ENCODE results near the gene PCDHB9. TPM values are rescaled to one million over a fixed set of nuclear protein-coding genes. Genes with fewer than 3 reads are reported as not detected.
A peak's percentile ranks its signal among the peaks of the same experiment; 100 is the strongest.
"Not testable (repeated sequence)": the region's sequence is repeated elsewhere in the genome, so short reads cannot be mapped to it uniquely, and the experiment has no call there.

The PCDHB9 gene
- total RNA-seq, 1 experiment from 2014 or later, result not detected

- peak; percentile 48 for DNase-seq
- no peaks in the 10 kb centered on the region for H3K27me3 ChIP-seq (ENCODE audit: control insufficient read depth, insufficient read depth, low read length)
- no peaks in the 10 kb centered on the region for H3K36me3 ChIP-seq (replicated peaks; ENCODE audit: control insufficient read depth, insufficient read depth, low read length)
- H3K4me3 ChIP-seq (ENCODE audit: insufficient read depth, low read depth, low read length), result no peak within 1 kb of the TSS
Measured at GRCh38 chr5:141208478-141208877, 21.5 kb downstream of the PCDHB9 start, which contains the start of gene PCDHB12. PCDHB12 (plus strand) TSS chr5:141208719; CDS start chr5:141208908, 189 bp downstream.

- not testable (repeated sequence) for H3K36me3 ChIP-seq (replicated peaks; ENCODE audit: control insufficient read depth, insufficient read depth, low read length); H3K27me3 ChIP-seq (ENCODE audit: control insufficient read depth, insufficient read depth, low read length); H3K4me3 ChIP-seq (ENCODE audit: insufficient read depth, low read depth, low read length); DNase-seq
Measured at GRCh38 chr5:141210281-141210680, 23.3 kb downstream of the PCDHB9 start.

DNA sequence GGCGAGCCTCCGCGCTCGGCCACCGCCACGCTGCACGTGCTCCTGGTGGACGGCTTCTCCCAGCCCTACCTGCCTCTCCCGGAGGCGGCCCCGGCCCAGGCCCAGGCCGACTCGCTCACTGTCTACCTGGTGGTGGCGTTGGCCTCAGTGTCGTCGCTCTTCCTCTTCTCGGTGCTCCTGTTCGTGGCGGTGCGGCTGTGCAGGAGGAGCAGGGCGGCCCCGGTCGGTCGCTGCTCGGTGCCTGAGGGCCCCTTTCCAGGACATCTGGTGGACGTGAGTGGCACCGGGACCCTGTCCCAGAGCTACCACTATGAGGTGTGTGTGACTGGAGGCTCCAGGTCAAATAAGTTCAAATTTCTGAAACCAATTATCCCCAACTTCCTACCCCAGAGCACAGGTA lies 23.9 kb downstream of the PCDHB9 start:
- H3K36me3 ChIP-seq (replicated peaks; ENCODE audit: control insufficient read depth, insufficient read depth, low read length); H3K4me3 ChIP-seq (ENCODE audit: insufficient read depth, low read depth, low read length); H3K27me3 ChIP-seq (ENCODE audit: control insufficient read depth, insufficient read depth, low read length); DNase-seq: not testable (repeated sequence)

- not testable (repeated sequence) for H3K4me3 ChIP-seq (ENCODE audit: insufficient read depth, low read depth, low read length); H3K27me3 ChIP-seq (ENCODE audit: control insufficient read depth, insufficient read depth, low read length); H3K36me3 ChIP-seq (replicated peaks; ENCODE audit: control insufficient read depth, insufficient read depth, low read length)
- peak; percentile 38 for DNase-seq
Measured at GRCh38 chr5:141213656-141214339, 26.8 kb downstream of the PCDHB9 start, which contains the start of gene PCDHB13. PCDHB13 (plus strand) TSS chr5:141213919; CDS start chr5:141214124, 205 bp downstream.

DNA sequence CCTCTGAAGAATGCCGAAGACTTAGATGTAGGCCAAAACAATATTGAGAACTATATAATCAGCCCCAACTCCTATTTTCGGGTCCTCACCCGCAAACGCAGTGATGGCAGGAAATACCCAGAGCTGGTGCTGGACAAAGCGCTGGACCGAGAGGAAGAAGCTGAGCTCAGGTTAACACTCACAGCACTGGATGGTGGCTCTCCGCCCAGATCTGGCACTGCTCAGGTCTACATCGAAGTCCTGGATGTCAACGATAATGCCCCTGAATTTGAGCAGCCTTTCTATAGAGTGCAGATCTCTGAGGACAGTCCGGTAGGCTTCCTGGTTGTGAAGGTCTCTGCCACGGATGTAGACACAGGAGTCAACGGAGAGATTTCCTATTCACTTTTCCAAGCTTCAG lies 27.6 kb downstream of the PCDHB9 start:
- DNase-seq; H3K27me3 ChIP-seq (ENCODE audit: control insufficient read depth, insufficient read depth, low read length); H3K36me3 ChIP-seq (replicated peaks; ENCODE audit: control insufficient read depth, insufficient read depth, low read length); H3K4me3 ChIP-seq (ENCODE audit: insufficient read depth, low read depth, low read length): not testable (repeated sequence)

- not testable (repeated sequence) for H3K36me3 ChIP-seq (replicated peaks; ENCODE audit: control insufficient read depth, insufficient read depth, low read length); DNase-seq; H3K27me3 ChIP-seq (ENCODE audit: control insufficient read depth, insufficient read depth, low read length); H3K4me3 ChIP-seq (ENCODE audit: insufficient read depth, low read depth, low read length)
Measured at GRCh38 chr5:141215504-141215903, 28.5 kb downstream of the PCDHB9 start.

DNA sequence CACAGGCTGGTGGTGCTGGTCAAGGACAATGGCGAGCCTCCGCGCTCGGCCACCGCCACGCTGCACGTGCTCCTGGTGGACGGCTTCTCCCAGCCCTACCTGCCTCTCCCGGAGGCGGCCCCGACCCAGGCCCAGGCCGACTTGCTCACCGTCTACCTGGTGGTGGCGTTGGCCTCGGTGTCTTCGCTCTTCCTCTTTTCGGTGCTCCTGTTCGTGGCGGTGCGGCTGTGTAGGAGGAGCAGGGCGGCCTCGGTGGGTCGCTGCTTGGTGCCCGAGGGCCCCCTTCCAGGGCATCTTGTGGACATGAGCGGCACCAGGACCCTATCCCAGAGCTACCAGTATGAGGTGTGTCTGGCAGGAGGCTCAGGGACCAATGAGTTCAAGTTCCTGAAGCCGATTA lies 29.1 kb downstream of the PCDHB9 start:
- not testable (repeated sequence) for H3K27me3 ChIP-seq (ENCODE audit: control insufficient read depth, insufficient read depth, low read length); H3K36me3 ChIP-seq (replicated peaks; ENCODE audit: control insufficient read depth, insufficient read depth, low read length); H3K4me3 ChIP-seq (ENCODE audit: insufficient read depth, low read depth, low read length); DNase-seq

DNA sequence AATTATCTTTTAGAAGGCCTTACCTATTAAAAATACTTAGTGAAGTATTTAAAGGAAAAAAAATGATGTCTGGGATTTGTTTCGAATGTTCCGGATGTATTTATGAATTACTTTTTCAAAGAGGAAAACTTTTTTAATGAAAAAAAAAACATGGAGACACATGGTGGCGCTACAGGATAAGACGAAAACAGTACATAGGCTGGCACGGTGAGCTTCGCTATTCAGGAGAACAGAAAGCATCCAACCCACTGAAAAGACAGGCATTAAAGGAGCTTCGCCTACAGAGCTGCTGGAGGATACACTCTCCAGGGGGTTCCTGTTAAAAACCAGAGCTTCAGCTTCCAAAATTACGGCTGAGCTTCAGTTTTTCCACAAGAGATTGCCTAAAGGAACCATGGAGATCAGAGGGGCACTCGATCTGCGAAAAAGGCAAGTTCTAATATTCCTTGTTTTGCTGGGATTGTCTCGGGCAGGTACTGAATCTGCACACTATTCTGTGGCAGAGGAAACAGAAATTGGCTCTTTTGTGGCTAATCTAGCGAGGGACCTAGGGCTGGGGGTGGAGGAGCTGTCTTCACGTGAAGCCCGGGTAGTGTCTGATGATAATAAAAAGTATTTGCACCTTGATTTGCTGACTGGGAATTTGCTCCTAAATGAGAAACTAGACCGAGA lies 36.3 kb downstream of the PCDHB9 start, which contains the start of gene PCDHB14:
Gene PCDHB14 (plus strand): TSS at position 232 of the 672 bp plus-strand sequence. CDS start 163 bp downstream, at position 395.
- peak; percentile 81 for DNase-seq
- Histone ChIP-seq H3K36me3 (replicated peaks; ENCODE audit: control insufficient read depth, insufficient read depth, low read length) (no peaks in the 10 kb centered on the region), H3K4me3 (ENCODE audit: insufficient read depth, low read depth, low read length) (no peak within 1 kb of the TSS), H3K27me3 (ENCODE audit: control insufficient read depth, insufficient read depth, low read length) (no peaks in the 10 kb centered on the region)

DNA sequence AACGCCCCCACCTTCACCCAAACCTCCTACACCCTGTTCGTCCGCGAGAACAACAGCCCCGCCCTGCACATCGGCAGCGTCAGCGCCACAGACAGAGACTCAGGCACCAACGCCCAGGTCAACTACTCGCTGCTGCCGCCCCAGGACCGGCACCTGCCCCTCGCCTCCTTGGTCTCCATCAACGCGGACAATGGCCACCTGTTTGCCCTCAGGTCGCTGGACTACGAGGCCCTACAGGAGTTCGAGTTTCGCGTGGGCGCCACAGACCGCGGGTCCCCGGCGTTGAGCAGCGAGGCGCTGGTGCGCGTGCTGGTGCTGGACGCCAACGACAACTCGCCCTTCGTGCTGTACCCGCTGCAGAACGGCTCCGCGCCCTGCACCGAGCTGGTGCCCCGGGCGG lies 37.9 kb downstream of the PCDHB9 start:
- DNase-seq; H3K4me3 ChIP-seq (ENCODE audit: insufficient read depth, low read depth, low read length); H3K27me3 ChIP-seq (ENCODE audit: control insufficient read depth, insufficient read depth, low read length); H3K36me3 ChIP-seq (replicated peaks; ENCODE audit: control insufficient read depth, insufficient read depth, low read length): not testable (repeated sequence)

DNA sequence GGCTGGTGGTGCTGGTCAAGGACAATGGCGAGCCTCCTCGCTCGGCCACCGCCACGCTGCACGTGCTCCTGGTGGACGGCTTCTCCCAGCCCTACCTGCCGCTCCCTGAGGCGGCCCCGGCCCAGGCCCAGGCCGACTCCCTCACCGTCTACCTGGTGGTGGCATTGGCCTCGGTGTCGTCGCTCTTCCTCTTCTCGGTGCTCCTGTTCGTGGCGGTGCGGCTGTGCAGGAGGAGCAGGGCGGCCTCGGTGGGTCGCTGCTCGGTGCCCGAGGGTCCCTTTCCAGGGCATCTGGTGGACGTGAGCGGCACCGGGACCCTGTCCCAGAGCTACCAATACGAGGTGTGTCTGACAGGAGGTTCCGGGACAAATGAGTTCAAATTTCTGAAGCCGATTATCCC lies 38.5 kb downstream of the PCDHB9 start:
- H3K27me3 ChIP-seq (ENCODE audit: control insufficient read depth, insufficient read depth, low read length); DNase-seq; H3K4me3 ChIP-seq (ENCODE audit: insufficient read depth, low read depth, low read length); H3K36me3 ChIP-seq (replicated peaks; ENCODE audit: control insufficient read depth, insufficient read depth, low read length): not testable (repeated sequence)

DNA sequence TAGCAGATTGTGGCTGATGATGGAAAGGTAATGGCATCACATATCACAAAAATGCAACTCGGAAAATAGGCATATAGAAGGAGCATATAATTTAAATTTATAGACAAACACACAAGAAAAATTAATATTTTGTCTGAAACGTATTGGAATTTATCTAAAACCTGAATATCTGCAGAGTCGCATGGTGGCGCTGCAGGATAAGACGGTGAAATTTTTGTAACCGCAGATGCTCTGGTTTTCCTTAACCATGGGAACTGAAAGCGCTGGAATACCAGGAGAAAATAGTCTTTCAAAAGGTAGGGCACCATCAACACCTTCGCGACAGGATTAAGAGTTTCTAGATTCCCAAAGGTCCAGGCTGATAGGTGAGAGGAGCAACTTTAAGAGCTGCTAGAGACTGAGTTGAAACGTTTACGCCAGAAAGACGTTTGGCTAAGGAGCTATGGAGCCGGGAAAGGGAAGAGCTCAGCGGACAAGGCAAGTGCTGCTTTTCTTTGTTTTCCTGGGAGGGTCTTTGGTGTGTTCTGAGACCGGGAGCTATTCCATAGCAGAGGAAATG lies 47.2 kb downstream of the PCDHB9 start:
- H3K4me3 ChIP-seq (ENCODE audit: insufficient read depth, low read depth, low read length), result no peak overlapping the region
- DNase-seq, result no peak

DNA sequence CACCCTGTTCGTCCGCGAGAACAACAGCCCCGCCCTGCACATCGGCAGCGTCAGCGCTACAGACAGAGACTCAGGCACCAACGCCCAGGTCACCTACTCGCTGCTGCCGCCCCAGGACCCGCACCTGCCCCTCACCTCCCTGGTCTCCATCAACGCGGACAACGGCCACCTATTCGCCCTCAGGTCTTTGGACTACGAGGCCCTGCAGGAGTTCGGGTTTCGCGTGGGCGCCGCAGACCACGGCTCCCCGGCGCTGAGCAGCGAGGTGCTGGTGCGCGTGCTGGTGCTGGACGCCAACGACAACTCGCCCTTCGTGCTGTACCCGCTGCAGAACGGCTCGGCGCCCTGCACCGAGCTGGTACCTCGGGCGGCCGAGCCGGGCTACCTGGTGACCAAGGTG lies 49.0 kb downstream of the PCDHB9 start:
- H3K27me3 ChIP-seq (ENCODE audit: control insufficient read depth, insufficient read depth, low read length); DNase-seq; H3K36me3 ChIP-seq (replicated peaks; ENCODE audit: control insufficient read depth, insufficient read depth, low read length); H3K4me3 ChIP-seq (ENCODE audit: insufficient read depth, low read depth, low read length): not testable (repeated sequence)

More for the DNA sequence above, 47.2 kb downstream of the PCDHB9 start:
- Histone ChIP-seq H3K27me3 (ENCODE audit: control insufficient read depth, insufficient read depth, low read length) (no peaks in the 10 kb centered on the region), H3K36me3 (replicated peaks; ENCODE audit: control insufficient read depth, insufficient read depth, low read length) (no peaks in the 10 kb centered on the region)

DNA sequence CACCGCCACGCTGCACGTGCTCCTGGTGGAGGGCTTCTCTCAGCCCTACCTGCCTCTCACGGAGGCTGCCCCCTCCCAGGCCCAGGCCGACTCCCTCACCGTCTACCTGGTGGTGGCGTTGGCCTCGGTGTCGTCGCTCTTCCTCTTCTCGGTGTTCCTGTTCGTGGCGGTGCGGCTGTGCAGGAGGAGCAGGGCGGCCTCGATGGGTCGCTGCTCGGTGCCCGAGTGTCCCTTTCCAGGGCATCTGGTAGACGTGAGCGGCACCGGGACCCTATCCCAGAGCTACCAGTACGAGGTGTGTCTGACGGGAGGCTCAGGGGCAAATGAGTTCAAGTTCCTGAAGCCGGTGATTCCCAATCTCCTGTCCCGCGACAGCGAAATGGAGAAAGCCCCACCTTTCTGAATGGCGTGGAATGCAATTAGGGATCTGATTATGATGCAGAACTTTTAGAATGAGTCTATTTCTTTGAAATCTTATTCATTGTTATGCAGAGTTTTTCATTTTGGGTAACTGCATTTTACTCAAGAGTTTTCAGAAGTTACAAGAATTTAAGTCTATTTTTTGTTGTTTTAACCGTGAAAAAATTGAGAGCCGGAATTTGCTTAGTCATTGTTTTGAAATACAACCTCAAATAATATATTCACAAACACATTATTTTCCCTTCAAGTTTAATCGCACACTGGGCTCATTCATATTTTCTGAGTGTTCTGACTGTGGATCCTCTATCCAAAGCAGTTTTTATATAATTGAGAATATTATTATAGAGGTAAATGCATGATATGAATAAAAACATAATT lies 49.8 kb downstream of the PCDHB9 start:
- DNase-seq, result no peak
- H3K4me3 ChIP-seq (ENCODE audit: insufficient read depth, low read depth, low read length), result no peak overlapping the region
- no peaks in the 10 kb centered on the region for H3K27me3 ChIP-seq (ENCODE audit: control insufficient read depth, insufficient read depth, low read length)
- no peaks in the 10 kb centered on the region for H3K36me3 ChIP-seq (replicated peaks; ENCODE audit: control insufficient read depth, insufficient read depth, low read length)
